NCI-H69 (cell line): ENCODE results near the gene SLC11A1.

Experiments used
- DNase-seq: peaks from one replicate; lab custom pipeline; 2025; lab: John Stamatoyannopoulos, UW

Gene SLC11A1

DNA sequence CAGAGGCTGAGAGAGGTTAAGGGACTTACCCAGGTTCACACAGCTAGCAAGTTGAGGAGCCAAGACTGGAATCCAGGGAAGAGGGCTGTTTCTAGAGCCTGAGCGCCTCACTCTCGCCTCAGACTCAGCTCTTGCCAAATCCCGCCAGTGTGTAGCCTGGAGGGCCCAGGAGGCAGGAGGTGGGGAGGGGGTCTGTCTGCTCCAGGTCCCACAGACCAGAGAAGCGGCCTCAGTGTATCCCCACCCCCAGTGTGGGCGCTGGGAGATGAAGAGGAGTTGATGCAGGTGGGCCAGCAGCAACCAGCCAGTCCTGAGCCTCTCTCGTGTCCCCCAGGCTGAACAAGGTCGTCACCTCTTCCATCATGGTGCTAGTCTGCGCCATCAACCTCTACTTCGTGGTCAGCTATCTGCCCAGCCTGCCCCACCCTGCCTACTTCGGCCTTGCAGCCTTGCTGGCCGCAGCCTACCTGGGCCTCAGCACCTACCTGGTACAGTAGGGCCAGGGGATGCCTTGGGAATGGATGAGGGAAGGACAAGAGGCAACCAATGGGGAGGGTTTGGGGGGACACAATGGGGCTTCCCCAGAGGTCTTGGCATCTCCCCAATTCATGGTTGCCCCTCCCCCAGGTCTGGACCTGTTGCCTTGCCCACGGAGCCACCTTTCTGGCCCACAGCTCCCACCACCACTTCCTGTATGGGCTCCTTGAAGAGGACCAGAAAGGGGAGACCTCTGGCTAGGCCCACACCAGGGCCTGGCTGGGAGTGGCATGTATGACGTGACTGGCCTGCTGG, 12.4 kb downstream of the SLC11A1 start:
- DNase-seq = no peak

DNA sequence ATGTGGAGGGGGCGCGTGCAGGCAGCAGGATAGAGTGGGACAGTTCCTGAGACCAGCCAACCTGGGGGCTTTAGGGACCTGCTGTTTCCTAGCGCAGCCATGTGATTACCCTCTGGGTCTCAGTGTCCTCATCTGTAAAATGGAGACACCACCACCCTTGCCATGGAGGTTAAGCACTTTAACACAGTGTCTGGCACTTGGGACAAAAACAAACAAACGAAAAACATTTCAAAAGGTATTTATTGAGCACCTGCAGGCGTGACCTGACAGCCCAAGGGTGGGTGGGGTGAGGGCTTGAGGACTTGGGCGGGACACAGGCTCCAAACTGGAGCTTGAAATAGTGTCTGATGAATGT, 13.0 kb downstream of the SLC11A1 start:
- no peak for DNase-seq

DNA sequence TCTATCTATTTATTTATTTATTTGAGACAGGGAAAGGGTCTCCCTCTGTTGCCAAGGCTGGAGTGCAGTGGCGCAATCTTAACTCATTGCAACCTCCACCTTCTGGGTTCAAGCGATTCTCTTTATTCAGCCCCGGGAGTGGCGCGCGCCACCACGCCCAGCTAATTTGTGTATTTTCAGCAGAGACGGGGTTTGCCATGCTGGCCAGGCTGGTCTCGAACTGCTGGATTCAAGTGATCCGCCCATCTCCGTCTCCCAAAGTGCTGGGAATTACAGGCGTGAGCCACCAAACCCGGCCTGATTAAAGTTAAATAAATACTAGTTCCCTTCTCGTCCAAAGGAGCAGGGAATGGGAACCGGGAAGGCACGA, 13.4 kb downstream of the SLC11A1 start:
- DNase-seq = peak; percentile 63

DNA sequence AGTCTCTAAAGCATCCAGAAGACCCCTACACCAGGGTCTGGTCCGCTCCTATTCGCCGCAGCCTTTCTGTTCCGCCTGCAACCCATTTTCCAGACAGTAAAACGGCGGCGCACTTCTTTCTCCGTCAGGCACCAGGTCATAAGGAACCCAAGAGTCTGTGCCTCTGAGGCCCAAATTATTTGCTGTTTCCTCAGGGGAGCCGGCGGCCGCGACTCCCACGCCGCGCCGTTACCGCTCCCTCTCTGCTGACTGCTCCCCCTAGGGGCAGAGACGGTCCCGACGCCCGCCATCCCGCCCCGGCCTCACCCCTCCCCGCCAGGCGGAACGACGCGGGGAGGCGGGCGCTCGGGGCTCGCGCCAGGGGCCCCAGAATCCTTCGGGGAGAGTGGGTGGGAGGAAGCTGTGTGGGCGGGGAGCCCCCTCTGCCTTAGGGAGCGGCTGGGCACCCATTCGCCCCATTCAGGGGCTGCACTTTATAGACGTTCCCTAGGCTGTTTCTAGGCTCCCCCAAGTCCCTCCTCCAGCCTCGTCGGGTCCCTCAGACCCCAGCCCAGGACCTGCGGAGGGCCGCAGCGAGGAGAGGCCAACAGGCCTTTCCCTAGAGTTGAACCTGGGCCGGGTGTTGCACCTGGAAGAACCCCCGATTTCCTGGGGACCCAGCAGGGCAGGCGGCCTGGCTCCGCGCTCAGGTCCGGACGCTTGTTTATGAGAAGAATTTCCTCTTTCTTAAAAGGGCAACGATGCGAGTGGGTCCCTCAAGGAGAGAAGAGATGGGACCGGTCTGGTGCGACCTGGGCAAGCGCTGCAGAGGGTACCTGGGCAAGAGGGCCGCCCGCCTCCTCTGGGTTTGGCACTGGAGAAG, 14.0 kb downstream of the SLC11A1 start:
- peak; percentile 94 for DNase-seq

DNA sequence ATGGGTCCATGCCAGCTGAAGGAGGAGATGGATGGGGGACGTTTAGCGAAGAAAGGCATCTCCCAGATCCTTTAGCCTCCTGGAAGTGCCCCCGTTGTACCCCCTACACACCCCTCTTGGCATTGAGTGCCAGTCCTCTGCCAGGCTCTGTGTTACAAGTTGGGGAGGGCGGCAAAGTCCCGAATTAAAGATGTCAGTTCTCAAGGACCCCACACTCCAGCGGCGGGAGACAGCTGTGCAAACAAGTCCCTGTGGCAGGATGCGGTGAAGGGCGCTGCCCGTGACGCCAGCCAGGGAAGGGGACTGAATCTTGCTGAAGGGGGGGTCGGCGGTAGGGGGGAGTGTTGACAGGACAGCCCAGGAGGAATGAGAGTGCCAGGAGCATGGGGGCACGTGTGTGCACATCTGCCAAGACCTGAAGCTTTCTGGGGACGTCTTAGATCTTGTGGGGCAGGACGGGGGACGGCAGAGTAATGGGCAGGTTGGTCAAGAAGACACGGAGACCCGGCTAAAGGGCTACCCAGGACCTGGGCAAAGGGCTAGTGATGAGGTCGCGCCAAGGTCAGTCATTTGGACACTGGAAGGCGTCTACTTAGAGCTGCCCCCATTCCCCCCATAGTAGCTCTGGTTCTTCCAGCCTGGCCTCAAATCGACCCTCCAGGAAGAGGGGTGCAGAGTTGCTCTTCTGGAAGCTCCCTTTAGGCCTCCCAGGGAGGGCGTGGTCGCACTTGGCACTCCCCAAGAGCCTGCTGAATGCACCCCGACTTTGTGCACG, 14.8 kb downstream of the SLC11A1 start:
- DNase-seq = peak; percentile 74

DNA sequence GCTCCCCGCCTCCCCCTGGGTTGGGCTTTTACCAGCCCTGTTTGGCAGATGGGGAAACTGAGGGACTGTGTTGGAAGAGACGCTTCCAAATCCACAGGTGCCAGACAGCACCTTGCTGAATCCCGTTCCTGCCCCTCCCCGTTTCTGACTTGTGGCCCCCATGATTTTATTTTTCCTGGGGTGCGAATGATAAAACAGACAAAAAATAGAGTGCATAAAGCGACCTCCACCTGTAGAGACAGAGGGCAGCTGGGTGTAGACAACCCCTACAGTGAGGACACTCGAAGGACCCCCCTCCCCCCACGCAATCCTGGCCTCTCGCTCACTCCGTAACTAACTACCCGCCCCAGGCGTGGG, 15.4 kb downstream of the SLC11A1 start:
- DNase-seq = no peak

DNA sequence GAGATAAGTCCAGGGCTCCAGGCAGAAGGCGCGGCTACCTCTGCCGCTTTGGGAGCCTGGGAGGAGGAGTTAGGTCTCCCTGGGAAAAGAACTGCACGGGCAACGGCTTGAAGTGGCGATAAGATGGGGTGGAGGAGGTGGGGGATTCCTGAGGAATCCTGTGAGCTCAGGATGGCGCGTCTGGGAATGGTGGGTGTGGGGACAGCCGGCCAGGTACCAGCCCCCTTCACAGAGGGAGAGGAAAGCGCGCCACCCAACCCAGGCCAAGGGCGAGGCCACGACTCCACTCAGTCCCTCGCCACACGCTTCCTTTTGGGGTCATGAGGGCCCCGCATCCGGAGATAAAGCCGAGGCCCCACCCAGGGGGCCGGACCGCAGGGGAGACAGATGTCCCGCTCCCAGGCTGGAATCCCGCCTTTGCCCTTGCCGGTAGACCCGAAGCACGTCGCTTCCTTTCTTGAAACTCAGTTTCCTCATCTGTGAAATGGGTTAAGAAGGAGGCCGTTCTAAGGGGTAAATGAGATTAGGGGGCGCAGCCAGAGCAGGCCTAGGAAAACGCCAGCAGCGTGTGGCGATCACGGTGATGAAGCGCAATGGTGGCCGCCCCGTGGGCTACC, 15.9 kb downstream of the SLC11A1 start:
- peak; percentile 73 for DNase-seq

DNA sequence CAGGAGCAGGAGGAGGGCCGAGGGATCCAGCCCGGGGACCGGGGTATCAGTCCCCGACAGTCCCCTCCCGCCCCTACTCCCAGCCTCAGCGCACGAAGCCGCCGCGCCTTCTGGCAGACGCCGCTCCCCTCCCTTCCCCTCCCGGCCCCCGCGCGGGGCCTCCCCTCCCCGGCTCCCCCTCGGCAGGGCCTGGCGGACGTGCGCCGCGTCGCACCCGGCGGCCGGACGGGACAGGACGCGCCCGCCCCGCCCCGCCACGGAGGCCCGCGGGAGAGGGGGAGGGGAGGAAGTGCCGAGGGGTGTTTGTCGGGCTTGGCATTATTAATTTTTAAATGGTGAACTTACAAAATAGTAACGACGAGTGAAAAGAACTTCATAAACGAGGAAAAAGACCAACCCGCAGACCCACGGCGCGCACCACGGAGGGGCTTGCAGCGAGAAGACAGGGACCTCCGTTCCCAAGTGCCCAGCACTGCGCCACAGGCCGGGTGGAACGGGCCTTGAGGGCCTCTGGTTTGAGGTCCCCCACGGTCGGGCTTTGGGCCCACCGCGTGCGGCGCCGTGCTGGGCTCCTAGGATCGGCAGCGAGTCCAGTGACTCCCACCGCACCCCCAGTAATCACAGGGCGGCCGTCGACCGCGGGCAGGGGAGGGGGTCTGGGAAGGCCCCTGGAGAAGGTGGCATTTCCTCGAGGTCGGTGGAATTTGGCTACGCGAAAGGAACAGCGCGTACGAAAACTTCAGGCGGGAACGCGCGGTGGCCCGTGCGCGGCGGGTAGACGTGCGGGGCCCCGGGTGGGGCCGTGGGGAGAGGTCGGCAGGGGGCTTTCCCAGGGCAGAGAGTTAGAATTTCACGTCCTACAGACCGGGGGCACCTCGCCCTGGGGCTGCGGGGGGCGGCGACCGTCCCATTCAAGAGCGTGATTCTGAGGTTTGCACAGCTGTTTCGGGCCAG, 16.6 kb downstream of the SLC11A1 start:
- peak; percentile 68 for DNase-seq

DNA sequence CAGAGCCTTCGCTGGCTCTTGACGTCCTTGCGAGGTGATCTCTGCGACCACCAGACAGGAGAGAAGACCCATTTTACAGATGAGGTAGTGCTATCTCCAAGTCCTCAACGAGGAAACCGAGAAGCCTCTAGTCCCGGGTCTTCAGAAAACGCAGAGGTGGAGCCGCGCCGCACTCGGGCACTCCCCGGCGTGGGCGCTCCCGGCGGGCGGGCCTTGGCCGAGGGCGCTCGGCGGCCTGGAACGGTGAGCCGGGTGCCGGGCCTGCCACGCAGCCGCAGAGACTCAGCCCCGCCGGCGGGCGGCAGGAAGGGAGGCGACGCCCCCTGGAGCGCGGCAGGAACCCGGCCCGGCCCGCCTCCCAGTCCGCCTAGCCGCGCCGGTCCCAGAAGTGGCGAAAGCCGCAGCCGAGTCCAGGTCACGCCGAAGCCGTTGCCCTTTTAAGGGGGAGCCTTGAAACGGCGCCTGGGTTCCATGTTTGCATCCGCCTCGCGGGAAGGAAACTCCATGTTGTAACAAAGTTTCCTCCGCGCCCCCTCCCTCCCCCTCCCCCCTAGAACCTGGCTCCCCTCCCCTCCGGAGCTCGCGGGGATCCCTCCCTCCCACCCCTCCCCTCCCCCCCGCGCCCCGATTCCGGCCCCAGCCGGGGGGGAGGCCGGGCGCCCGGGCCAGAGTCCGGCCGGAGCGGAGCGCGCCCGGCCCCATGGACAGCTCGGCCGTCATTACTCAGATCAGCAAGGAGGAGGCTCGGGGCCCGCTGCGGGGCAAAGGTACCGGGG, 17.5 kb downstream of the SLC11A1 start, which contains the start of gene CTDSP1:
CTDSP1 (plus strand) TSS at position 478 of the 776 bp plus-strand sequence; CDS start at position 701, 223 bp downstream.
- peak; percentile 93 for DNase-seq

DNA sequence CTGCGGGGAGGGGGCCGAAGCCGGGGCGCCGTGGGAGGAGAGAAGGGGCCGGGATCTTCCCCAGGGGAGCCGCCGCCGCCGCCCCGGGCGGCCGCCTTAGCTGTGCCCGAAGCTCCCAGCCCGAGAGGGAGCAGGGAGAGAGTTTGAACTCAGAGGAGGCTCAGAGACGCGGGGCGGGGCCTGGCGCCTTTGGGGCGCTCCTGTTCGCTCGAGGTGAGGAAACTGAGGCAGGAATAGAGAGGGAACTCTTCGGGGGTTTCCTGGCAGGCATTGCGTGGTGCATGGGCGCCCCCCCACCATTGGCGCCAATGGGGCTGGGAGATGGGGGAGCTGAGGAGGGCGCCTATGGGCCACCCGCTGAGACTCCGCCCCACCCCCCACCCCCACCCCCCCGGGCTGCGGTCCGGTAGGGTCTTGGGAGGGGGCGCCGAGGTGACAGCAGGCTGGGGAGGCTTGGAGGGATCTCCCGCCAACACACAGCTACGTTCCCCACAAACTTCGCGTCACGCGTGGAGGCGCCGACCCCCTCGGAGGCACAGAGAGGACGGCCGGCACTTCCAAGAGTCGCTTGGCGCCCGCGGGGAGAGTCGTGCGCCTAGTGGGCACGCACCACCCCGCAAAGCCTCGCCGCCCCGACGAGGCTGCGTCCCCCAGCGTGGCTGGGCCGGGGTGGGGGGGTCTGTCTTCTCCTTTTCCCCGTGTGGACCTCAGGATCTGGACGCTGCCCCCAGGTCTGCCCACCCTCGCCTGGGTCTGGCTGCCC, 18.3 kb downstream of the SLC11A1 start:
- peak; percentile 47 for DNase-seq

DNA sequence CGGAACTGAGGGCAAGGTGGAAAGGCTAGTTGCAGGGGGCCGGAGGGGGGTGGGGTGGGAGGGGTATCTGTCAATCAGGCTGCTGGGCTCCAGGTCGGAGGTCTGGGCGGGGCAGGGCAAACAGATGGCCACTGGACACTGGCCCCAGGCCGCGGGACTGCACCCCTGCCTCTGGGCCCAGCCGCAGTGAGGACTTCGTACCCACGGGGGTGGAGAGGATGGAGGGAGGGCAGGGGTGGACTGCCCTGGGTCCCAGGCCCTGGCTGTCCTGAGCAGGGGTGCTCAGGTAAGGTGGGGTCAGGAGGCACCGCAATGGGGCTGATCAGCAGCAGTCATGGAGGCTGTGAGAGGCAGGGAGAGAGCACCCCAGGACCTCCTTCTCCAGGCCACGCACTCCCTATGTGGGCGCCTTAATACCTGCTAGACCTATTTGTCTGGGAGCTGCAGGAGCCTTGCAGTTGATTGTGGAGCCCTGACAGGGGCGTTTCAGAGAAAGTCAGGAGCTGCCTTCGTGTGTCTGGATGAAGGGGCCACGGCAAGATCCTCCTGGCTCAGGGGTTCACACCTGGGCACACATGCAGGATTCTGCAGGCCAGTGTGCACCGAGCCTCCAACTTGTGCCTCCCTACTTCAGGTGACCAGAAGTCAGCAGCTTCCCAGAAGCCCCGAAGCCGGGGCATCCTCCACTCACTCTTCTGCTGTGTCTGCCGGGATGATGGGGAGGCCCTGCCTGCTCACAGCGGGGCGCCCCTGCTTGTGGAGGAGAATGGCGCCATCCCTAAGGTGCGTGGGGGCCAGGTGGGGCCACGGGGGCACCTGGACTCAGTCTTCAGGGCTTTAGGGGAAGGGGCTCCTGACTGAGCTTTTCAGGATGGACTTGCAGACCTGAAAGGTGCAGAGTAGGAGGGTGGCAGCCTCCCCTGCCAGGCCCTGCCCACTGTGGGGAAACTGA, 19.1 kb downstream of the SLC11A1 start:
- DNase-seq = no peak

DNA sequence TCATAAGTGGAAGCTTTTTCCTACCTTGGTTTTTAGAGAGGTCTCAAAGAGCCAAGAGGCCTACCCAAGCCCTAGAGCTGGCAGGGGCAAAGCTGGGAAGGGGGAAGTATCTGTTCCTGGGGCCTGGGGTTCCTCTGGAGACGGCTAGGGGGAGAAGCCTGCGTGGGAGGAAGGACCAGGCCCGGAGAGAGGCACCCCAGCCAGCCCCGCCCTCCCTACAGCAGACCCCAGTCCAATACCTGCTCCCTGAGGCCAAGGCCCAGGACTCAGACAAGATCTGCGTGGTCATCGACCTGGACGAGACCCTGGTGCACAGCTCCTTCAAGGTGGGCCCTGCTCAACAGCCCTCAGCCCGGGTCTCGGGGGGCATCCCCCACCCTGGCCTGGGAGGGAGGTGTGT, 19.8 kb downstream of the SLC11A1 start:
- DNase-seq = no peak

DNA sequence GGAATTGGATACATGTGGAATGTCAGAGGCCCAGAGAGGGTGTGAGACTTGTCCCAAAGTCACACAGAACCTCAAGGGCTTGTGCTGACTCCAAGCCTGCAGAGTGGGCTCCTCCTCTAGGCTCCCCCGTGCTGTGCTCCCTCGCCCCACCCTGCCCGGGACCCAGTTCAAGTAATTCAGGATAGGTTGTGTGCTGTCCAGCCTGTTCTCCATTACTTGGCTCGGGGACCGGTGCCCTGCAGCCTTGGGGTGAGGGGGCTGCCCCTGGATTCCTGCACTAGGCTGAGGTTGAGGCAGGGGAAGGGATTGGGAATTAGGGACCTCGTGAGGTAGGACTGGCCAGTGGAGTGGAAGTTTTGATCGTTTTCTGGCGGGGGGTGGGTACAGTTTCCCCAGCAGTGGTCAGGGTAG, 20.4 kb downstream of the SLC11A1 start:
- DNase-seq = no peak

DNA sequence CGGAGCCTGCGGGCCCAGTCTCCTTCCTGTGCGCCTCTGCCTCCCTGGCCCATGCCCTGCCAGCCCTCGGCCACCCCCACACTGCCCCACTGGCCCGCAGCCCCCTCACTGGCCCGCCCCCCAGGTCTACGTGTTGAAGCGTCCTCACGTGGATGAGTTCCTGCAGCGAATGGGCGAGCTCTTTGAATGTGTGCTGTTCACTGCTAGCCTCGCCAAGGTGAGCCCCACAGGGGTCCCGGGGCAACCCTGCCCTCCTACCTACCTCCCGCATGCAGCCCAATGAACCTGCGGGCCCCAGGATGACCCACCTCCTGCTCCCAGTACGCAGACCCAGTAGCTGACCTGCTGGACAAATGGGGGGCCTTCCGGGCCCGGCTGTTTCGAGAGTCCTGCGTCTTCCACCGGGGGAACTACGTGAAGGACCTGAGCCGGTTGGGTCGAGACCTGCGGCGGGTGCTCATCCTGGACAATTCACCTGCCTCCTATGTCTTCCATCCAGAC, 20.9 kb downstream of the SLC11A1 start:
- DNase-seq = no peak

DNA sequence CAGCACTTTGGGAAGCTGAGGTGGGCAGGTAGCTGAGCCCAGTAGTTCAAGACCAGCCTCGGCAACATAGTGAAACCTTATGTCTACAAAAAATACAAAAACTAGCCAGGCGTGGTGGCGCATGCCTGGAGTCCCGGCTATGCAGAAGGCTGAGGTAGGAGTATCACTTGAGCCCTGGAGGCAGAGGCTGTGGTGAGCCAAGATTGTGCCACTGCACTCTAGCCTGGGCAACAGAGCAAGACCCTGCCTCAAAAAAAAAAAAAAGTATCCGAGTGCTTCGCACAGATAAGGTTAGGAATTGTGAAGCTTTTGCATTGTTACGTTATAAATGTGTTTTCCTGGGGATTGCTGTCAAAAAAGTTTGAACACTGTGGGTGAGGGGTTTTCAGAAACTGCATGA, 21.7 kb downstream of the SLC11A1 start:
- no peak for DNase-seq

DNA sequence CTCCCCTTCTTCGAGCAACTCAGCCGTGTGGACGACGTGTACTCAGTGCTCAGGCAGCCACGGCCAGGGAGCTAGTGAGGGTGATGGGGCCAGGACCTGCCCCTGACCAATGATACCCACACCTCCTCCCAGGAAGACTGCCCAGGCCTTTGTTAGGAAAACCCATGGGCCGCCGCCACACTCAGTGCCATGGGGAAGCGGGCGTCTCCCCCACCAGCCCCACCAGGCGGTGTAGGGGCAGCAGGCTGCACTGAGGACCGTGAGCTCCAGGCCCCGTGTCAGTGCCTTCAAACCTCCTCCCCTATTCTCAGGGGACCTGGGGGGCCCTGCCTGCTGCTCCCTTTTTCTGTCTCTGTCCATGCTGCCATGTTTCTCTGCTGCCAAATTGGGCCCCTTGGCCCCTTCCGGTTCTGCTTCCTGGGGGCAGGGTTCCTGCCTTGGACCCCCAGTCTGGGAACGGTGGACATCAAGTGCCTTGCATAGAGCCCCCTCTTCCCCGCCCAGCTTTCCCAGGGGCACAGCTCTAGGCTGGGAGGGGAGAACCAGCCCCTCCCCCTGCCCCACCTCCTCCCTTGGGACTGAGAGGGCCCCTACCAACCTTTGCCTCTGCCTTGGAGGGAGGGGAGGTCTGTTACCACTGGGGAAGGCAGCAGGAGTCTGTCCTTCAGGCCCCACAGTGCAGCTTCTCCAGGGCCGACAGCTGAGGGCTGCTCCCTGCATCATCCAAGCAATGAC, 22.4 kb downstream of the SLC11A1 start:
- DNase-seq = peak; percentile 9

DNA sequence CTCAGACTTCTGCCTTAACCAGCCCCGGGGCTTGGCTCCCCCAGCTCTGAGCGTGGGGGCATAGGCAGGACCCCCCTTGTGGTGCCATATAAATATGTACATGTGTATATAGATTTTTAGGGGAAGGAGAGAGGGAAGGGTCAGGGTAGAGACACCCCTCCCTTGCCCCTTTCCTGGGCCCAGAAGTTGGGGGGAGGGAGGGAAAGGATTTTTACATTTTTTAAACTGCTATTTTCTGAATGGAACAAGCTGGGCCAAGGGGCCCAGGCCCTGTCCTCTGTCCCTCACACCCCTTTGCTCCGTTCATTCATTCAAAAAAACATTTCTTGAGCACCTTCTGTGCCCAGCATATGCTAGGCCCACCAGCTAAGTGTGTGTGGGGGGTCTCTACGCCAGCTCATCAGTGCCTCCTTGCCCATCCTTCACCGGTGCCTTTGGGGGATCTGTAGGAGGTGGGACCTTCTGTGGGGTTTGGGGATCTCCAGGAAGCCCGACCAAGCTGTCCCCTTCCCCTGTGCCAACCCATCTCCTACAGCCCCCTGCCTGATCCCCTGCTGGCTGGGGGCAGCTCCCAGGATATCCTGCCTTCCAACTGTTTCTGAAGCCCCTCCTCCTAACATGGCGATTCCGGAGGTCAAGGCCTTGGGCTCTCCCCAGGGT, 23.1 kb downstream of the SLC11A1 start:
- no peak for DNase-seq
